NOMO-1 treated with DMSO at 0.1 percent for 48 hours (cell line): Measurements from ENCODE around the gene LPIN3.

Experiments
- DNase-seq: peaks from one replicate; lab custom pipeline; 2025; ENCODE audit not compliant: unreplicated experiment; lab: John Stamatoyannopoulos, UW

The LPIN3 gene

GRCh38 chr20:41392295-41392694 is 51.7 kb downstream of the LPIN3 start:
- no peak for DNase-seq

GRCh38 chr20:41392871-41393704 is 52.5 kb downstream of the LPIN3 start:
- no peak for DNase-seq

GRCh38 chr20:41393705-41394066 is 53.1 kb downstream of the LPIN3 start:
- DNase-seq, result no peak

- no peak for DNase-seq
These were observed 53.5 kb downstream of the LPIN3 start for GRCh38 chr20:41394081-41394480.

- no peak for DNase-seq
These were observed 54.5 kb downstream of the LPIN3 start for GRCh38 chr20:41394931-41395666.

GRCh38 chr20:41395667-41396664 is 55.3 kb downstream of the LPIN3 start:
- DNase-seq, result no peak

GRCh38 chr20:41398408-41398807 is 57.8 kb downstream of the LPIN3 start:
- DNase-seq, result no peak

- no peak for DNase-seq
These were observed 63.0 kb downstream of the LPIN3 start for GRCh38 chr20:41403604-41404003.

GRCh38 chr20:41405436-41405835 is 64.8 kb downstream of the LPIN3 start:
- no peak for DNase-seq

GRCh38 chr20:41406353-41406752 is 65.7 kb downstream of the LPIN3 start:
- no peak for DNase-seq

- DNase-seq, result no peak
These were observed 66.3 kb downstream of the LPIN3 start for GRCh38 chr20:41406896-41407444.

GRCh38 chr20:41407607-41408006 is 67.0 kb downstream of the LPIN3 start:
- DNase-seq, result no peak

- DNase-seq, result no peak
These were observed 67.7 kb downstream of the LPIN3 start for GRCh38 chr20:41408156-41408794.

GRCh38 chr20:41408986-41409385 is 68.4 kb downstream of the LPIN3 start:
- DNase-seq, result no peak
